Measurements from ENCODE around the gene CGRRF1.

Gene CGRRF1

DNA sequence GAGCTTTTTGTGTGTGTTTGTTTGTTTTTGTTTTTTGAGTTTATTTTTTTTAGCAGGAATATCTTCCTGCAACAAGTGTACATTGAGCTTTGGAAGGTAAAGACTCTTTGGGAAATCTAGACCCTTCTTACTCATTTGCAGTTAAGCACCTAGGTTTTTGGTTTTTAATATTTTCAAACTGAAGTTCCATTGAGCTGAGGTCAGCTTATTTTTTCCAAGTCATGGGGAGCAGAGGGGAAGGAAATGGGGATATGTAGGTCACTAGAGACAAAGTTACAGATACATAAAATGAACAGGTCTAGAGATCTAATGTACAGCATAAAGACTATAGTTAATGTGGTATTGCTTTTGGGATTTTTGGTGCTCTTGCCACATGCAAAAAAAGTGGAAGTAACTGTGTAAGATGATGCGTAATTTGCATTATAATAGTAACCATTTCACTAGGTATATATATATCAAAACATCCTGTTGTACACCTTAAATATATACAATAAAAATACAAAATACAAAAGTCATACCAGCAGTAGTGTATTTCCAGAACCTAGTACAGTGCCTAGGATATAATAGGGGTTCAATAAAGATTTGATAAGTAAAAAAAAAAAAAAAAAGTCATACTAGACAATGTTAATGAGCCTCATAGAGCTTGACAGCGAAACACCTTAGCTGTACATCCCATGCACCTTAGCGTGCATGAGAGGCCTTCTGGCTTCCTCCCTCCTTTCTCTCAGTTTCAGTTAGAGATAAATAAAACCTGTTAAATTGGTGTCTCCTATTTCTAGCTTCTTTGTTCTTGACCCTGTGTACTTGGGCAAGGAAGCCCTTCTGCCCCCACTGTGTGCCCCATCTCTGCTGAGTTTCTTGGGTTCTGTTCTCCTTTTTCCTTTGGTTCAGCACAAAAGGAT, 22.7 kb downstream of the CGRRF1 start:
- TF ChIP-seq, protein P1, sequence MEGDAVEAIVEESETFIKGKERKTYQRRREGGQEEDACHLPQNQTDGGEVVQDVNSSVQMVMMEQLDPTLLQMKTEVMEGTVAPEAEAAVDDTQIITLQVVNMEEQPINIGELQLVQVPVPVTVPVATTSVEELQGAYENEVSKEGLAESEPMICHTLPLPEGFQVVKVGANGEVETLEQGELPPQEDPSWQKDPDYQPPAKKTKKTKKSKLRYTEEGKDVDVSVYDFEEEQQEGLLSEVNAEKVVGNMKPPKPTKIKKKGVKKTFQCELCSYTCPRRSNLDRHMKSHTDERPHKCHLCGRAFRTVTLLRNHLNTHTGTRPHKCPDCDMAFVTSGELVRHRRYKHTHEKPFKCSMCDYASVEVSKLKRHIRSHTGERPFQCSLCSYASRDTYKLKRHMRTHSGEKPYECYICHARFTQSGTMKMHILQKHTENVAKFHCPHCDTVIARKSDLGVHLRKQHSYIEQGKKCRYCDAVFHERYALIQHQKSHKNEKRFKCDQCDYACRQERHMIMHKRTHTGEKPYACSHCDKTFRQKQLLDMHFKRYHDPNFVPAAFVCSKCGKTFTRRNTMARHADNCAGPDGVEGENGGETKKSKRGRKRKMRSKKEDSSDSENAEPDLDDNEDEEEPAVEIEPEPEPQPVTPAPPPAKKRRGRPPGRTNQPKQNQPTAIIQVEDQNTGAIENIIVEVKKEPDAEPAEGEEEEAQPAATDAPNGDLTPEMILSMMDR (IDR thresholded peaks at IDR 0.05): no peak

DNA sequence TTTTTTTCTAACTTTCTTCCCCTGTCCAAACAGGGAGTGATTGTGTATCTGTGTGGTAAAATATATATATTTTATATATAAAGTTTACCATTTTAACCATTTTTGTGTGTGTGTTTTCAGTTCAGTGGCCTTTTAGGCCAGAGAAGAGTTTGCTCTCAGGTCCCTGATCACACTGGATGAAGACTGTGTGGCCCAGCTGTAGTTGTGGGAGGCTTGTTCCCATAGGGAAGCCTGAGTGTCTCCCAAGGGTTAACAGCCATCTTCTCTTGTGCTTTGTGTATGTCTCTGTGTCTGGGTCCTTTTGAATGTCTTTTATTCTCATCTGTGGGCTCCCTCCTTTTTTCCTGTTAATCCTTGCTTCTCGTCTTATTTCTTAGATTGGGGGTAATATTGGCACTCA, 23.4 kb downstream of the CGRRF1 start:
- TF ChIP-seq, protein P1 (IDR thresholded peaks at IDR 0.05): no peak

DNA sequence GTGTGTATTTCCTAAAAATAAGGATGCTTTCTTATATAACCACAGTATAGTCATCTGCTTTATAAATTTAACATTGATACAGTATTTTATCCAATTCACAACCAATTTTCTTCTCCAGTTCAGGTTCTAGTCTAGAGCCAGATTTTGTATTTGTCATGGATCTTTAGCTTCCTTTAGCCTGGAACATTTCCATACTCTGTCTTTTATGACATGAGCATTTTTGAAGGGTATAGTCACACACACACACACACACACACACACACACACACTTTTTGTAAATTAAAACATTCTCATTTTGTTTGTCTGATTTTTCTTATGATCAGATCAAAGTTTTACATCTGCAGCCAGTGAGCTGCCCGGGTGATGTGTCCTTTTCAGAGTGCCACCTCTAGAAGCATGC, 25.4 kb downstream of the CGRRF1 start:
- TF ChIP-seq, protein P1 (IDR thresholded peaks at IDR 0.05): no peak

- TF ChIP-seq, protein P1 (IDR thresholded peaks at IDR 0.05): no peak
Observed at GRCh38 chr14:54535646-54536045, 25.9 kb downstream of the CGRRF1 start.

DNA sequence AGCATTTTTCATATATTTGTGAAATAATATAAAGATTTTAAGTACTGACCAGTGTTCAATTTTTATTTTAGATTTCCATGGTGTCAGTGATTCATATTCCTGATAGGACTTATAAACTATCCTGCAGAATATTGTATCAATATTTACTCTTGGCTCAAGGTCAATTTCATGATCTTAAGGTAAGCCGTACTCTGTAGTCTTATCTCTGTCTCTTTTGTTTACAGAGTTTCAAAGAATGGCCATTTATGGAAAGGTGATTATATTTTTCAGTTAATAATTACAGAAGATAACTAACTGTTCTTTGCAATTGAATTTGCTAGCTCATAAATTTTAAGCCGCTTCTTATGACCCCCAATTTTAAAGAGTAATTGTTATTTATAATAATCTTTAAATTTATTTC, 27.9 kb downstream of the CGRRF1 start:
- TF ChIP-seq, protein P1 (IDR thresholded peaks at IDR 0.05): no peak

GRCh38 chr14:54538055-54538454, 28.3 kb downstream of the CGRRF1 start:
- TF ChIP-seq, protein P1 (IDR thresholded peaks at IDR 0.05): no peak

DNA sequence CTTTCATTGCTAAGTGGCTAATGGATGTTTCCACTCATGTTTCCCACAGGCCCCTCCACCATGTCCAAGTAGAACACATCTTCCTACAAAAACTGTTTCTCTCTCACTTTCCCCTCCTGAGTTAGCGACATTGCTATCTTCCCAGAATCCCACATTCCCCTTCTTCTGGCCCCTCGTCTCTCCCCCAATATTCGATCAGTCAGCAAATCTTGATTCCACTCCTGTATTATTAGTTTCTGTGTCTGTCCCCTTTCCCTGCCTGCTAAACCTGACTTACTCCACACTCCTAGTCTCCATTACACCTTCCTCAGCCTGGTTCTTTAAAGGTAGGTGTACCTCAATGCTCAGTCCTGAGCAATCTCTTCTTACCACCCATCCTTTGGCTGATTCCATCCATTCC, 37.9 kb downstream of the CGRRF1 start:
- TF ChIP-seq, protein P1 (IDR thresholded peaks at IDR 0.05): no peak
